Measurements from ENCODE around the gene ST6GALNAC1.

Gene ST6GALNAC1

DNA sequence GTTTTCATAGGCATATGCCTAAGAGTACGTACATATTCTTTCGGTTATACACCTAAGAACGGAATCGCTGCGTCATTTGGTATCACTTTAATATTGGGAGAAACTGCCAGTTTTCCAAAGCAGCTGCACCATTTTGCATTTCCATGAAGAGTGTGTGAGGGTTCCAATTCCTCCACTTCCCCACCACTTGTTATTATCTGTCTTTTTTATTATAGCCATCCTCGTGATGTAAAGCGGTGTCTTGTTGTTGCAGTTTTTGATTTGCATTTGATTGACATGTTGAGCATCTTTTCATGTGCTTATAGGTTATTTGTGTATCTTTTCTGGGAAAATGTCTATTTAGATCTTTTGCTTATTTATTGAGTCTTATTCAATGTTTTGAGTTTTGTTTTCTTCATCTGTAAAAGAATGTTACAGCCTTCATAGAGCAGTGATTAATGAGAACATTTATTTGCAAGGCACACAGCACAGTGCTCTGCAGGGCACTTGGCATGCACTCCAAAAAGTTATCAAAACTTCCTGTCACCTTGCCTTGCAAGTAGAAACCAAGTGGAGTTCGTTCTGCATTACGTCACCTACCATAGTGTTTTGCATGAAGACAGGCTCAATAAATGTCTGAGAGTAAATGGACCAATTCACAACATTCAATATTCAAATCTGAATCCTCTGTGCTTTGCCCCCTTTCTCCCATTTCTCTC lies 26.6 kb upstream of the ST6GALNAC1 start:
- H3K4me3 ChIP-seq (ENCODE audit: low read length): no peak overlapping the region
- H3K4me2 ChIP-seq (ENCODE audit: low read length): no peak overlapping the region
- H3K79me1 ChIP-seq (ENCODE audit: low read length): no peaks in the 10 kb centered on the region
- no peak overlapping the region for H3K56ac ChIP-seq (ENCODE audit: low read length)
- H3K27ac ChIP-seq (ENCODE audit: low read depth, low read length): no peak overlapping the region
- no peak overlapping the region for H3K4ac ChIP-seq (ENCODE audit: low read depth, low read length)
- H3K36me3 ChIP-seq (ENCODE audit: control insufficient read depth, insufficient read depth, low read length): no peaks in the 10 kb centered on the region
- H3K18ac ChIP-seq (ENCODE audit: low read length): no peak overlapping the region
- H2AK5ac ChIP-seq (ENCODE audit: low read length): no peak overlapping the region
- H2BK120ac ChIP-seq (ENCODE audit: low read depth, low read length): no peak overlapping the region
- no CpG with 5 or more reads among the region's 9 CpGs for WGBS (ENCODE audit: extremely low coverage, insufficient coverage, low lambda C conversion rate)
- H3K4me1 ChIP-seq (ENCODE audit: control insufficient read depth, low read depth, low read length): peaks cover 4% of the 10 kb centered on the region
- no peak overlapping the region for H2BK5ac ChIP-seq (ENCODE audit: low read length)
- no peaks in the 10 kb centered on the region for H3K79me2 ChIP-seq (ENCODE audit: control insufficient read depth, insufficient read depth, low read length)
- H3K23ac ChIP-seq (ENCODE audit: low read length): no peak overlapping the region
- no peak overlapping the region for H4K8ac ChIP-seq (ENCODE audit: low read depth, low read length)
- H4K5ac ChIP-seq (ENCODE audit: low read length): no peak overlapping the region
- no peak overlapping the region for H2BK15ac ChIP-seq (replicated peaks; ENCODE audit: low read depth)
- no peak overlapping the region for H3K9ac ChIP-seq (ENCODE audit: low read length)
- DNase-seq: no peak
- no peaks in the 10 kb centered on the region for H3K27me3 ChIP-seq (ENCODE audit: insufficient read depth, low read length, poor library complexity)

DNA sequence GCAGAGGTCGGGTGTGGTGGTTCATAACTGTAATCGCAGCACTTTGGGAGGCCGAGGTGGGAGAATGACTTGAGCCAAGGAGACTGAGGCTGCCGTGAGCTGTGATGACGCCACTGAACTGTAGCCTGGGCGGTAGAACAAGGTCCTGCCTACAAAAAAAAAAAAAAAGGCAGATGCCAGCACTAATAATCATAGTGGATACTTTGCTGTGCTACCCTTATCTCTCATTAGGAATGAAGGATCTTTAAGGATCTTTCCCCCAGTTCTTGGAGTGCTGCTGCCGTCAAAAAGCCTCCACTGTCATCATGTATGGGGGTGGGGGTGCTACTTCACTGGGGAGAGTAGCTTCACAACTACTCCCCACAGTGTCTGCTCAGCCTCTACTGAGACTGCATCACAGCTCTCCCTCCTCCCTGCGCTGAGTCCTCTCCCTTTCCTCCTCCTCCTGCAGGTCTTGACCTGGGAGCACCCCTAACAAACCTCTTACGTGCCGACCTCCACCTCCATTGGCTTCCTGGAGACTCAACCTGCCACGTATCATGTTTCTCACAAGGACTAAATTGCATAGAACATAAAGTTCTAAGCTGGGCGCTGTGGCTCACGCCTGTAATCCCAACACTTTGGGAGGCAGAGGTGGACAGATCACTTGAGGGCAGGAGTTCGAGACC lies 24.4 kb upstream of the ST6GALNAC1 start:
- H2BK120ac ChIP-seq (ENCODE audit: low read depth, low read length): no peak overlapping the region

DNA sequence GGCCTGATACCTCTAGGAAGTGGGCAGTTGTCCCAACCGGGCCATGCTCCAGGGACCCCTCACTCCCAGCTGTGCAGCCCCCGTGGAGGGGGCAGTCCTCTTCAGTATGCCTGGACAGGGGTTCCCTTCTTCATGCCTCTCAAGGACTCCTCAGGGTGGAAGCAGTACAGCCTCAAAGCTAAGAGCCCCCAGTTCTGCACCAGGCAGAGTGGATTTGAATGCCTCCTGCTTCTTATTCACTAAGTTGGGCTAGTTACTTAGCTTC lies 23.9 kb upstream of the ST6GALNAC1 start:
- Histone ChIP-seq H3K27ac (ENCODE audit: low read depth, low read length) (no peak overlapping the region), H3K27me3 (ENCODE audit: insufficient read depth, low read length, poor library complexity) (no peaks in the 10 kb centered on the region), H3K56ac (ENCODE audit: low read length) (no peak overlapping the region), H3K79me2 (ENCODE audit: control insufficient read depth, insufficient read depth, low read length) (no peaks in the 10 kb centered on the region), H4K5ac (ENCODE audit: low read length) (no peak overlapping the region), H3K9ac (ENCODE audit: low read length) (no peak overlapping the region), H3K23ac (ENCODE audit: low read length) (no peak overlapping the region), H2BK120ac (ENCODE audit: low read depth, low read length) (no peak overlapping the region), H3K79me1 (ENCODE audit: low read length) (no peaks in the 10 kb centered on the region), H2BK5ac (ENCODE audit: low read length) (no peak overlapping the region), H3K4me2 (ENCODE audit: low read length) (no peak overlapping the region), H3K4me3 (ENCODE audit: low read length) (no peak overlapping the region), H3K4me1 (ENCODE audit: control insufficient read depth, low read depth, low read length) (peaks cover 4% of the 10 kb centered on the region), H2BK15ac (replicated peaks; ENCODE audit: low read depth) (no peak overlapping the region), H3K18ac (ENCODE audit: low read length) (no peak overlapping the region), H3K4ac (ENCODE audit: low read depth, low read length) (no peak overlapping the region), H2AK5ac (ENCODE audit: low read length) (no peak overlapping the region), H3K36me3 (ENCODE audit: control insufficient read depth, insufficient read depth, low read length) (no peaks in the 10 kb centered on the region), H4K8ac (ENCODE audit: low read depth, low read length) (no peak overlapping the region)
- WGBS (ENCODE audit: extremely low coverage, insufficient coverage, low lambda C conversion rate): no CpG with 5 or more reads among the region's 2 CpGs
- DNase-seq: no peak

More for the DNA sequence above, 24.4 kb upstream of the ST6GALNAC1 start:
- no peaks in the 10 kb centered on the region for H3K27me3 ChIP-seq (ENCODE audit: insufficient read depth, low read length, poor library complexity)
- H3K23ac ChIP-seq (ENCODE audit: low read length): no peak overlapping the region
- no peak overlapping the region for H2BK15ac ChIP-seq (replicated peaks; ENCODE audit: low read depth)
- no peaks in the 10 kb centered on the region for H3K79me1 ChIP-seq (ENCODE audit: low read length)
- H3K9ac ChIP-seq (ENCODE audit: low read length): no peak overlapping the region
- no peak overlapping the region for H3K18ac ChIP-seq (ENCODE audit: low read length)
- H3K4ac ChIP-seq (ENCODE audit: low read depth, low read length): no peak overlapping the region
- no peak overlapping the region for H2BK5ac ChIP-seq (ENCODE audit: low read length)
- H3K79me2 ChIP-seq (ENCODE audit: control insufficient read depth, insufficient read depth, low read length): no peaks in the 10 kb centered on the region
- peaks cover 4% of the 10 kb centered on the region for H3K4me1 ChIP-seq (ENCODE audit: control insufficient read depth, low read depth, low read length)
- no peak overlapping the region for H3K56ac ChIP-seq (ENCODE audit: low read length)
- H4K5ac ChIP-seq (ENCODE audit: low read length): no peak overlapping the region
- no peaks in the 10 kb centered on the region for H3K36me3 ChIP-seq (ENCODE audit: control insufficient read depth, insufficient read depth, low read length)
- no peak overlapping the region for H3K4me3 ChIP-seq (ENCODE audit: low read length)
- WGBS (ENCODE audit: extremely low coverage, insufficient coverage, low lambda C conversion rate): no CpG with 5 or more reads among the region's 14 CpGs
- DNase-seq: no peak
- H3K4me2 ChIP-seq (ENCODE audit: low read length): no peak overlapping the region
- H2AK5ac ChIP-seq (ENCODE audit: low read length): no peak overlapping the region
- no peak overlapping the region for H3K27ac ChIP-seq (ENCODE audit: low read depth, low read length)
- H4K8ac ChIP-seq (ENCODE audit: low read depth, low read length): no peak overlapping the region

DNA sequence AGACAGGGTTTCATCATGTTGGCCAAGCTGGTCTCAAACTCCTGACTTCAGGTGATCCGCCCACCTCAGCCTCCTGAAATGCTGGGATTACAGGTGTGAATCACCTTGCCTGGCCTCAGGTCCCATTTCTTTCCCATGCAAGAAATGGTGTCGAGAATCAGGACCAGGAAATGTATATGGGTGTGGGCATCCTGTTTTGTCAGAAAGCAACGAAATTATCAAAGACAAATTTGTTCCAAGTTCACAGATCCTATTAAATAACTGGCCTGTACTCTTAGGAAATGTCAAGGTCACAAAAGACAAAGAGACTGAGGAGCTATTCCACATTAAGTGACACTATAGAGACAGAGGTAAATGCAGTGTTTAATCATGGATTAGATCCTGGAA lies 17.1 kb upstream of the ST6GALNAC1 start:
- H3K4me1 ChIP-seq (ENCODE audit: control insufficient read depth, low read depth, low read length): no peaks in the 10 kb centered on the region
- H2BK120ac ChIP-seq (ENCODE audit: low read depth, low read length): no peak overlapping the region
- no peaks in the 10 kb centered on the region for H3K79me1 ChIP-seq (ENCODE audit: low read length)
- no peaks in the 10 kb centered on the region for H3K27me3 ChIP-seq (ENCODE audit: insufficient read depth, low read length, poor library complexity)
- no peak overlapping the region for H3K56ac ChIP-seq (ENCODE audit: low read length)
- no peak overlapping the region for H2BK15ac ChIP-seq (replicated peaks; ENCODE audit: low read depth)
- no peak overlapping the region for H2AK5ac ChIP-seq (ENCODE audit: low read length)
- DNase-seq: no peak
- no peak overlapping the region for H3K4ac ChIP-seq (ENCODE audit: low read depth, low read length)
- H4K5ac ChIP-seq (ENCODE audit: low read length): no peak overlapping the region
- H3K4me3 ChIP-seq (ENCODE audit: low read length): no peak overlapping the region
- no peaks in the 10 kb centered on the region for H3K36me3 ChIP-seq (ENCODE audit: control insufficient read depth, insufficient read depth, low read length)
- no peaks in the 10 kb centered on the region for H3K79me2 ChIP-seq (ENCODE audit: control insufficient read depth, insufficient read depth, low read length)
- H2BK5ac ChIP-seq (ENCODE audit: low read length): no peak overlapping the region
- no peak overlapping the region for H3K18ac ChIP-seq (ENCODE audit: low read length)
- H4K8ac ChIP-seq (ENCODE audit: low read depth, low read length): no peak overlapping the region
- no peak overlapping the region for H3K9ac ChIP-seq (ENCODE audit: low read length)
- no peak overlapping the region for H3K23ac ChIP-seq (ENCODE audit: low read length)
- WGBS (ENCODE audit: extremely low coverage, insufficient coverage, low lambda C conversion rate): no CpG with 5 or more reads among the region's 3 CpGs
- no peak overlapping the region for H3K4me2 ChIP-seq (ENCODE audit: low read length)
- H3K27ac ChIP-seq (ENCODE audit: low read depth, low read length): no peak overlapping the region

DNA sequence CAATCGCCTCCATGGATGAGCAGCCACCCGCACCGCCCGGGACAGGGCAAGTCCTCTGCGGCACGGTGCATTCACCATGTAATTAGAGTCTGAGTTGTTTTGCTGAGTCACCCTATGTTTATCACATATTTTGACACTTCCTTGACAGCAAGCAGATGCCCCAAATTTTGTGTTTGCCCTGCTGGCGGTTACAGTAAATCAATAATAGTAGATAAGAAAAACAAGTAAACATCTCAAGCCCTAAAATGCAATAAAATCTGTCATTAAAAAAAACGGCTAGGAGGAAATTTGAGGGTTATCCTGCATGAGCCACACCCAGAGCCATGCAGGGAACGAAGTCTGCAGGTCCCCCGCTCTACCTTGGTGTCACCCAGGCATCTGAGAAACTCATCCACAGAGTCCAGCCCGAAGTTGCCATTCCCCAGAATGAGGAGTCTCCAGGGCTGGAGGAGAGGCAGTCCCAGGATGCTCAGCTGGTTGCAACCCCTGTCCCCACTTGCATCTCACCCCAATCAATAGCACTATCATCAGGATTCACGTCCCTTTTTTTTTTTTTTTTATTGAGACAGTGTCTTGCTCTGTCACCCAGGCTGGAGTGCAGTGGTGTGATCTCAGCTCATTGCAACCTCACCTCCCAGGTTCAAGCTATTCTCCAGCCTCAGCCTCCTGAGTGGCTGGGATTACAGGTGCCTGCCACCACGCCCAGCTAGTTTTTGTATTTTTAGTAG lies 16.5 kb upstream of the ST6GALNAC1 start:
- Histone ChIP-seq H2BK15ac (replicated peaks; ENCODE audit: low read depth) (no peak overlapping the region), H3K56ac (ENCODE audit: low read length) (no peak overlapping the region), H3K4me3 (ENCODE audit: low read length) (no peak overlapping the region), H3K36me3 (ENCODE audit: control insufficient read depth, insufficient read depth, low read length) (no peaks in the 10 kb centered on the region), H3K4me2 (ENCODE audit: low read length) (no peak overlapping the region), H2BK120ac (ENCODE audit: low read depth, low read length) (no peak overlapping the region), H3K4me1 (ENCODE audit: control insufficient read depth, low read depth, low read length) (no peaks in the 10 kb centered on the region), H2AK5ac (ENCODE audit: low read length) (no peak overlapping the region), H3K79me2 (ENCODE audit: control insufficient read depth, insufficient read depth, low read length) (no peaks in the 10 kb centered on the region), H3K4ac (ENCODE audit: low read depth, low read length) (no peak overlapping the region), H3K79me1 (ENCODE audit: low read length) (no peaks in the 10 kb centered on the region), H3K23ac (ENCODE audit: low read length) (no peak overlapping the region), H3K18ac (ENCODE audit: low read length) (no peak overlapping the region), H2BK5ac (ENCODE audit: low read length) (no peak overlapping the region), H3K27me3 (ENCODE audit: insufficient read depth, low read length, poor library complexity) (no peaks in the 10 kb centered on the region), H3K27ac (ENCODE audit: low read depth, low read length) (no peak overlapping the region), H4K8ac (ENCODE audit: low read depth, low read length) (no peak overlapping the region), H4K5ac (ENCODE audit: low read length) (no peak overlapping the region), H3K9ac (ENCODE audit: low read length) (no peak overlapping the region)
- no peak for DNase-seq
- WGBS (ENCODE audit: extremely low coverage, insufficient coverage, low lambda C conversion rate): no CpG with 5 or more reads among the region's 13 CpGs

Measured in mesendoderm (in vitro differentiated cells).